GM12878 (cell line): ENCODE measurements around the gene ZNF230.

Experiments used
- BRCA1 ChIP-seq: IDR thresholded peaks from 2 replicates; pipeline ENCODE4 v1.6.1; 2011; ENCODE audit warnings: low read depth, low read length, improper control_type of control experiment
- EZH2 ChIP-seq: IDR thresholded peaks from 2 replicates; pipeline ENCODE4 v1.6.1; 2012; ENCODE audit warnings: low read depth, mild to moderate bottlenecking, control low read depth, inconsistent platforms, low read length, borderline replicate concordance; ENCODE audit not compliant: control insufficient read depth
- JUNB ChIP-seq: IDR thresholded peaks from 2 replicates; pipeline ENCODE4 v1.6.1; 2016; ENCODE audit warnings: antibody characterized with exemption, mild to moderate bottlenecking
- RCOR1 ChIP-seq: conservative IDR thresholded peaks from 2 replicates; pipeline ENCODE4 v1.6.1; 2012; ENCODE audit warnings: low read depth, low read length, improper control_type of control experiment
- SMC3 ChIP-seq: IDR thresholded peaks from 2 replicates; pipeline ENCODE4 v1.6.1; 2011; ENCODE audit warnings: low read length, improper control_type of control experiment, borderline replicate concordance
- YY1 ChIP-seq: IDR thresholded peaks from 2 replicates; pipeline ENCODE4 v1.6.1; 2011; ENCODE audit warnings: low read depth, mild to moderate bottlenecking, low read length
- TF ChIP-seq, protein P1 (sequence below), 3 experiments: IDR thresholded peaks in 2 of 3; conservative IDR thresholded peaks in 1 of 3; 2 replicates each; pipeline ENCODE4 v1.5.1; 2011; ENCODE audit warnings: low read depth in 3 of 3, low read length in 3 of 3, mild to moderate bottlenecking in 3 of 3, control low read depth in 2 of 3, moderate library complexity in 2 of 3, inconsistent platforms in 1 of 3, mixed read lengths in 1 of 3; ENCODE audit not compliant: control insufficient read depth in 2 of 3, insufficient read depth in 1 of 3; ENCODE audit errors: extremely low read depth in 1 of 3

GRCh38 chr19:44002212-44002565 lies 568 bp upstream of the ZNF230 start:
- TF ChIP-seq YY1 (no peak), JUNB (no peak), EZH2 (no peak), RCOR1 (no peak), SMC3 (no peak), BRCA1 (no peak)
- TF ChIP-seq, protein P1, sequence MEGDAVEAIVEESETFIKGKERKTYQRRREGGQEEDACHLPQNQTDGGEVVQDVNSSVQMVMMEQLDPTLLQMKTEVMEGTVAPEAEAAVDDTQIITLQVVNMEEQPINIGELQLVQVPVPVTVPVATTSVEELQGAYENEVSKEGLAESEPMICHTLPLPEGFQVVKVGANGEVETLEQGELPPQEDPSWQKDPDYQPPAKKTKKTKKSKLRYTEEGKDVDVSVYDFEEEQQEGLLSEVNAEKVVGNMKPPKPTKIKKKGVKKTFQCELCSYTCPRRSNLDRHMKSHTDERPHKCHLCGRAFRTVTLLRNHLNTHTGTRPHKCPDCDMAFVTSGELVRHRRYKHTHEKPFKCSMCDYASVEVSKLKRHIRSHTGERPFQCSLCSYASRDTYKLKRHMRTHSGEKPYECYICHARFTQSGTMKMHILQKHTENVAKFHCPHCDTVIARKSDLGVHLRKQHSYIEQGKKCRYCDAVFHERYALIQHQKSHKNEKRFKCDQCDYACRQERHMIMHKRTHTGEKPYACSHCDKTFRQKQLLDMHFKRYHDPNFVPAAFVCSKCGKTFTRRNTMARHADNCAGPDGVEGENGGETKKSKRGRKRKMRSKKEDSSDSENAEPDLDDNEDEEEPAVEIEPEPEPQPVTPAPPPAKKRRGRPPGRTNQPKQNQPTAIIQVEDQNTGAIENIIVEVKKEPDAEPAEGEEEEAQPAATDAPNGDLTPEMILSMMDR (IDR thresholded peaks at IDR 0.05 in 2 of 3, conservative IDR thresholded peaks at IDR 0.05 in 1 of 3; ENCODE audit: control insufficient read depth in 2 of 3, extremely low read depth in 1 of 3, insufficient read depth in 1 of 3, low read depth in 3 of 3, low read length in 3 of 3): no peak
